Right lung (tissue), 5 donors: ENCODE results near the gene RAB9B. TPM values are rescaled to one million over a fixed set of nuclear protein-coding genes. Genes with fewer than 3 reads are reported as not detected.

Experiments
- polyA plus RNA-seq, 5 donors: library from polyadenylated mRNA; unstranded; fragments of 120-200 nt; gene quantifications; one replicate each; pipeline versions ENCODE4 v1.2.1 to v1.2.3, GENCODE V29; 2013; ENCODE audit warnings: inconsistent platforms in 1 of 5, low replicate concordance in 1 of 5; ENCODE audit not compliant: insufficient read length in 5 of 5, insufficient read depth in 1 of 5

Gene RAB9B
- polyA plus RNA-seq, 5 donors, result 2.7 to 3.6 (median 3.1) TPM

Other genes starting within 250 kb of the RAB9B start
- gene TCEAL4, start 246.7 kb downstream of the RAB9B start, polyA plus RNA-seq, result 100 to 1,000 TPM; 138 to 177 (median 144) TPM
- gene TCEAL3, start 224.3 kb downstream of the RAB9B start, polyA plus RNA-seq, result 10 to 100 TPM; 24.7 to 32.3 (median 27.6) TPM
- gene TCEAL1, start 203.3 kb downstream of the RAB9B start, polyA plus RNA-seq, result 10 to 100 TPM; 35.1 to 41.1 (median 36.3) TPM
- 100 to 1,000 TPM; 290 to 350 (median 311) TPM for gene MORF4L2, start 145.6 kb downstream of the RAB9B start, polyA plus RNA-seq
- gene TMEM31, start 121.3 kb downstream of the RAB9B start, polyA plus RNA-seq, result 1 to 10 TPM; 1.0 to 2.0 (median 1.6) TPM
- gene PLP1, start 55.4 kb downstream of the RAB9B start, polyA plus RNA-seq, result 10 to 100 TPM in 4 of 5 donors, 1 to 10 TPM in 1; 8.3 to 21.7 (median 15.8) TPM
- 10 to 100 TPM; 23.8 to 43.9 (median 31.7) TPM for gene TMSB15B, start 130.4 kb upstream of the RAB9B start, polyA plus RNA-seq
- not detected for gene H2BW1, start 181.5 kb upstream of the RAB9B start, polyA plus RNA-seq
- gene H2BW2, start 207.7 kb upstream of the RAB9B start, polyA plus RNA-seq, result 1 to 10 TPM; 1.3 to 2.3 (median 1.6) TPM
- gene TMSB15C, start 244.0 kb upstream of the RAB9B start, polyA plus RNA-seq, result 10 to 100 TPM; 16.6 to 31.9 (median 20.6) TPM